Activated naive CD8-positive, alpha-beta T cell treated with anti-CD3 and anti-CD28 coated beads, Interleukin-2, amount 10 ng/mL, durations not matched to agents 7 days and 5 days (primary cell): ENCODE measurements around the gene CD96. TPM values are rescaled to one million over a fixed set of nuclear protein-coding genes. Genes with fewer than 3 reads are reported as not detected.
A peak's percentile ranks its signal among the peaks of the same experiment; 100 is the strongest.
"Not testable (repeated sequence)": the region's sequence is repeated elsewhere in the genome, so short reads cannot be mapped to it uniquely, and the experiment has no call there.

ENCODE experiments used
- ATAC-seq: fragments of 150-1000 bp; cut with Tn5 transposase; one replicate; pipeline ENCODE4 v1.10.0; 2021; ENCODE audit warnings: low read depth, moderate library complexity
- POLR2A ChIA-PET: fragments of 350-600 bp; sonication (Branson Sonifier 250); formaldehyde crosslinking; loops from one replicate; lab custom pipeline; 2021; ENCODE audit warnings: antibody characterized with exemption; lab: Charles Lee
- DNase-seq: peaks from one replicate; pipeline ENCODE4 v3.0.0; 2021
- H3K27ac Mint-ChIP-seq: one replicate; pipeline ENCODE4 v1.8.0; 2022; ENCODE audit warnings: mild to moderate bottlenecking, mixed read lengths
- H3K27me3 Mint-ChIP-seq: one replicate; pipeline ENCODE4 v1.8.0; 2022; ENCODE audit warnings: mild to moderate bottlenecking, moderate library complexity, mixed read lengths
- H3K36me3 Mint-ChIP-seq: one replicate; pipeline ENCODE4 v1.8.0; 2021; ENCODE audit warnings: mild to moderate bottlenecking, mixed read lengths
- H3K4me1 Mint-ChIP-seq: one replicate; pipeline ENCODE4 v1.8.0; 2021; ENCODE audit warnings: mixed read lengths
- H3K4me3 Mint-ChIP-seq: one replicate; pipeline ENCODE4 v1.8.0; 2022; ENCODE audit warnings: mild to moderate bottlenecking, moderate library complexity, mixed read lengths
- H3K9me3 Mint-ChIP-seq: one replicate; pipeline ENCODE4 v1.8.0; 2021; ENCODE audit warnings: mixed read lengths
- total RNA-seq, 2 experiments: library from RNA; stranded (reverse); gene quantifications; one replicate each; pipeline ENCODE4 v1.2.3, GENCODE V29; 2021

CD96 gene
- total RNA-seq, 2 experiments from 2014 or later: 375 to 379 TPM

DNA sequence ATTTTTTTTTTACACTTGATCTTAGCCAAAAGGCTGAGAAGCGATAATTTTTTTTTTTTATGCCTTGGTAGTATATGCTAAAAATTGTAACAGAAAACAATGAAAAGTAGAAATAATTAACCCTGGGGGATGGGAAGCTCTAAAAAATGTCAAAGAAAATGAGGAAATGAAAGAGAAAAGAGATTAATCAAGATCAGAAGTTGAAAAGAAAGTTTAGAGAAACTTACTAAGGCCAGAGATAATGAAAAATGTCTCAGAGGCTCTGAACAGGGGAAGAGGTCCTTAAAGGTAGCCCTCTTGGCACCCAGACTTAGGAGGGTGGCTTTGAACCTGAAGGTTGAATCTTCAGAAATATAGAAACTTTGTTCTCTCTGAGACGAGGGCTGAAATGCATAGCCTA lies 111.8 kb downstream of the CD96 start:
- Mint-ChIP-seq H3K27me3 (no peaks in the 10 kb centered on the region), H3K27ac (no peak overlapping the region), H3K36me3 (peaks cover 78% of the 10 kb centered on the region), H3K4me3 (no peak overlapping the region), H3K4me1 (no peaks in the 10 kb centered on the region), H3K9me3 (peaks cover 10% of the 10 kb centered on the region)
- ATAC-seq (no peak), DNase-seq (no peak)
- POLR2A ChIA-PET: no interaction called here

DNA sequence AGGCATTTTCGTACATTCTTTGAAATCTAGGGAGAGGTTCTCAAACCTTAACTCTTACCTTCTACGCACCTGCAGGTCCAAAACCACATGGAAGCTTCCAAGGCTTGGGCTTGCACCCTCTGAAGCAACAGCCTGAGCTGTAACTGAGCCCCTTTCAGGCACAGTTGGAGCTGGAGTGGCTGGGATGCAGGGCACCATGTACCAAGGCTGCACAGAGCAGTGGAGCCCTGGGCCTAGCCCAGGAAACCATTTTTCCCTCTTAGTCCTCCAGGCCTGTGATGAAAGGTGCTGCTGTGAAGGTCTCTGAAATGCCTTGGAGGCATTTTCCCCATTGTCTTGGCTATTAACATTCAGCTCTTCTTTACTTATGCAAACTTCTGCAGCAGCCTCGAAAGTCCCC lies 120.0 kb downstream of the CD96 start:
- ATAC-seq (no peak), DNase-seq (no peak)
- no peak overlapping the region for H3K4me3 Mint-ChIP-seq
- H3K27me3 Mint-ChIP-seq: no peaks in the 10 kb centered on the region
- H3K9me3 Mint-ChIP-seq: peaks cover 35% of the 10 kb centered on the region
- H3K4me1 Mint-ChIP-seq: peaks cover 11% of the 10 kb centered on the region
- peaks cover 96% of the 10 kb centered on the region for H3K36me3 Mint-ChIP-seq
- POLR2A ChIA-PET: no interaction called here
- no peak overlapping the region for H3K27ac Mint-ChIP-seq

DNA sequence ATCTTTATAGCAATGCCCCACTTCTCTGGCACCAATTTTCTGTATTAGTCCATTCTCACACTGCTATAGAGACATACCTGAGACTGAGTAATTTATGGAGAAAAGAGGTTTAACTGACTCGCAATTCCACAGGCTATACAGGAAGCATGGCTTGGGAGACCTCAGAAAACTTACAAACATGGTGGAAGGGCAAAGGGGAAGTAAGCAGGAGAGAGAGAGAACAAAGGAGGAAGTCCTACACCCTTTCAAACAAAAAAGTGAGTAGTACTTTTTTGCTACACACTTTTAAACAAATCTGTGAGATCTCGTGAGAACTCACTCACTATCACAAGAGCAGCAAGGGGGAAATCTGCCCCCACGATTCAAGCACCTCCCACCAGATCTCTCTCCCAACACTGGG lies 120.9 kb downstream of the CD96 start:
- ATAC-seq (no peak), DNase-seq (no peak)
- H3K27me3 Mint-ChIP-seq: no peaks in the 10 kb centered on the region
- H3K4me1 Mint-ChIP-seq: peaks cover 20% of the 10 kb centered on the region
- H3K27ac Mint-ChIP-seq: peak overlapping the region; percentile 57
- H3K4me3 Mint-ChIP-seq: no peak overlapping the region
- POLR2A ChIA-PET: no interaction called here
- H3K9me3 Mint-ChIP-seq: peaks cover 34% of the 10 kb centered on the region
- peaks cover 93% of the 10 kb centered on the region for H3K36me3 Mint-ChIP-seq

DNA sequence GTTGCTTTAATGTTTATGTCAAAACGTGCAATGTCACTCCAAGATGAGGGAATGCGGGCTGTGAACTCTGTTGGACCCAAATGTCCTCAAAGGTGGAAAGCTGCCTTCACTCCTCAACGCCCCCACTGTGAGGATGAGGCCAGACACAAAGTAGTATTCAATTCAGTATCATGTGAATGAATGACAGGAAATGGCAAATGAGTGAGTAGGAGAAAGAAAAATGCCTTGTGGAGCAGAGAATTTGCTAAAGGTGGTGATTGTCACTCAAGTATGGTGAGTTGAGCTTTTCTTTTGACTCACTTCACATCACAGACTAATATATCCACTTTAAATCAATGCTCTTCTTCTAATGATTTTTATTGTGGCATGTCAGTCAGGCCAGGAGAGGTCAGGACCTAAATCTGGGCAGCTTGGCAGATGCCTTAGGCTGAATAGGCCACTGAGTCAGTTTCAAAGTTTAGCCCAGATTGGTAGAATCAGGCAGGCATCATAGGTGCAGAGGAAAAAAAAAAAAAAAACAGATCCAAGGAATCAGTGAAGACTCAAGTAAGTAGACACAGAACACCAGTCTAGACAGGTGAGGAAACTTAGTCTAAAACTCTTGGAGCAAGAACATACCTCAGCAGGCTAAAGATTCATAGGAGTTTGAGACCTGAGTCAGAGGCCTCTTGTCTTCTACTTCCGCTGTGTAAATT lies 124.2 kb downstream of the CD96 start:
- H3K36me3 Mint-ChIP-seq: peaks cover 61% of the 10 kb centered on the region

DNA sequence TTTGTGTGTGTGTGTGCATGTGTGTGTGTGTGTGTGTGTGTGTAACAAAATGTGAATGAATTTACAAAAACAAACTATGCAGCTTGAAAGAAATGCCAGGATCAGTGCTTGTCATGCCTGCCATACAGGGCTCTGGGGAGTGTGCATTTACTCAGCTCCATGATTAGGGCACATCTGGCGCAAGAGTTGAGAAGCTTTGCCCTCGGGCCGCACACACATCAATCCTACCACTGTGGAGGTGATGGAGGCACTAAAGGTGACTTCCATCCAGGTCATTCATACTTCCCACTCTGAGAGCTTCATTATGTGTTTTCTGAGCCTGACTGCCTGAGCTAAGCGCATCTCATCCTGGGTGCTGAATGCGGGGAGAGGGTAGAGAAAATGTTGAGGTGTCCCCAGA lies 125.2 kb downstream of the CD96 start:
- peak overlapping the region; percentile 76 for H3K4me3 Mint-ChIP-seq
- no peaks in the 10 kb centered on the region for H3K27me3 Mint-ChIP-seq
- H3K9me3 Mint-ChIP-seq: peaks cover 14% of the 10 kb centered on the region
- H3K4me1 Mint-ChIP-seq: peaks cover 51% of the 10 kb centered on the region
- ATAC-seq: no peak
- H3K27ac Mint-ChIP-seq: peak overlapping the region; percentile 93
- DNase-seq: no peak
- POLR2A ChIA-PET: interaction anchor here (1.4 to 2.6 kb wide), 4 partner anchors 10 to 312 kb away, joined by 4 to 11 read pairs (median 9); partner anchors contain the start of gene ABHD10
- H3K36me3 Mint-ChIP-seq: peaks cover 54% of the 10 kb centered on the region

More for the DNA sequence above, 124.2 kb downstream of the CD96 start:
- no peaks in the 10 kb centered on the region for H3K27me3 Mint-ChIP-seq
- ATAC-seq (no peak), DNase-seq (no peak)
- POLR2A ChIA-PET: interaction anchor here (1.2 to 2.6 kb wide), 4 partner anchors 11 to 313 kb away, joined by 4 to 11 read pairs (median 9); partner anchors contain the start of gene ABHD10
- H3K4me3 Mint-ChIP-seq: peak overlapping the region; percentile 26
- peaks cover 45% of the 10 kb centered on the region for H3K4me1 Mint-ChIP-seq
- H3K27ac Mint-ChIP-seq: peak overlapping the region; percentile 79
- H3K9me3 Mint-ChIP-seq: peaks cover 16% of the 10 kb centered on the region

DNA sequence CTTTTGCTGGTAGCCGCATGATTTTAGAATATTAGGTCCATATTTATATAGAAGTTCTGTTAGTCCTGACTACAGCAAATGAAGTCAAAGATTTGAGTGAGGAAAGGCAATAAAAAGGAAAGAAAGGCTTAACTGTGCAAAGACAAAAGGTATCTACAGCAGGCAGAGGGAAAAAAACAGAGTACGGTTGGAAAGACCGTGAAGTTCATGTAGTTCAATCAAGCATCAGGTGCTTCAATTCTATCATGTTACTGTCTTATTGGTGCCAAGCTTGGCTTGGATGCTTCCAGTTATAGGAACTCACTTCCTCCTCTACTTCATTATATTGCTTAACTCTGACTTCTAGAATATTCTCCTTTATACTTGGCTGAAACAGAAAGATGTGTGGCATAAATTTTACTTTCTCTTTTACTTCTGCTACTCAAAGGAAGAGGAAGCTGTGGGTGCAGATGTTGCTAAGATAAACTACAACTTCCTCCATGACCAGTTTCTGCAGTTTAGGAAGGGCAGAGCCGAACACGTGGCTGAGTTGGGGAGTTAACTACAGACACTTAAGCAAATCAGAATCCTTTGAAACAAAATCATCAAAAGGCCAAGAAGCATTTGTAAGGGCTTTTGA lies 125.7 kb downstream of the CD96 start:
- Mint-ChIP-seq H3K4me3 (peak overlapping the region; percentile 76), H3K27me3 (no peaks in the 10 kb centered on the region), H3K9me3 (peaks cover 10% of the 10 kb centered on the region), H3K27ac (peak overlapping the region; percentile 93), H3K4me1 (peaks cover 56% of the 10 kb centered on the region), H3K36me3 (peaks cover 48% of the 10 kb centered on the region)
- DNase-seq (no peak), ATAC-seq (peak; percentile 92)
- POLR2A ChIA-PET: interaction anchor here (0.9 to 2.6 kb wide), 5 partner anchors 9 to 311 kb away, joined by 3 to 11 read pairs (median 8); partner anchors contain the start of gene ABHD10

DNA sequence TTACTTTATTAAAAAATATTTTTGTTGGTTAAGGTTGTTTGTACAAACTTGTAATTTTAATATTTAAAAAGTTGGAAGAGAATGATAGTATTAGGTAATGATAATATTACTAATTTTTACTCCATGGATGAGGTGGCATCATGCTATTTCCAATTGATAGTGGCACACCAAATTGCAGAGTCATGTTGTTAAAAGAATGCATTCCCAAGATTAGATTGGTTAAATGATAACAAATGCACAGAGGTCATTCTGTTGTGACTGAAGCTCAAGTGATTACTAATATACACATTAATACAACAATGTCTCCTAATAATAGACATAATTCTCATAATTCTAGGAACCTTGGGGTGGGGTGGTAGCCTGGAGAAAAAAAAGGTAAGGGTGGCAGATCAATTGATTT lies 126.3 kb downstream of the CD96 start:
- Mint-ChIP-seq H3K27me3 (no peaks in the 10 kb centered on the region), H3K4me1 (peaks cover 62% of the 10 kb centered on the region), H3K36me3 (peaks cover 43% of the 10 kb centered on the region), H3K9me3 (peaks cover 7% of the 10 kb centered on the region), H3K27ac (peak overlapping the region; percentile 36), H3K4me3 (no peak overlapping the region)
- POLR2A ChIA-PET: interaction anchor here (0.9 to 2.6 kb wide), 6 partner anchors 9 to 332 kb away, joined by 3 to 11 read pairs (median 6); partner anchors contain the start of gene ABHD10
- DNase-seq (no peak), ATAC-seq (no peak)

DNA sequence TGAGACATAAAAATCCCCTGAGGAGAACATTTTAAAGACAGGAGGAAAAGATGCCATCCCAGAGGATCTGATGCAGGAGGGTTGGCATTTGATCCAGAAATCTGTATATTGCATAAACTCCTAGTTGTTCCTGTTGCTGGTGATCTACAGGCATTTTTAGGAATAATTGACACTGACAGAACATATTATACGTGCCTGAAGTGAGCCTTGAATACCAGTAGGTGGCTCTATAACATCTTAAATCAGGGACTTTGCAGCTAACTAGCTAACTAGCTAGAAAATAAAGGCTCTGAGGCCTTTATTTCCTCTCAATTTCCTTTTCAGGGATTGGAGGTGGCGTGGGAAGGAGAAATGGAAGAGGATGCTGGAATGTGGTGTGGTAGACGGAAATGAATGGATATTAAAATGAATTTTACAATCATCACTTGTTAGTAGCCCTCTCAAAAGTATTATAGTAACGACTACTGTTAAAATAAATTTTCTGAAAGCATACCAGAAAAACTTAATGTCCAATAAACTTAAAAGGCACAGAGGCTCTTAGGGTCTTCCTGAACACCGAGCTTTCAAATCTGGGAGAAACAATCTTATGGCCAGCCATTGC lies 127.0 kb downstream of the CD96 start:
- no peaks in the 10 kb centered on the region for H3K27me3 Mint-ChIP-seq
- H3K9me3 Mint-ChIP-seq: peaks cover 5% of the 10 kb centered on the region
- H3K4me1 Mint-ChIP-seq: peaks cover 69% of the 10 kb centered on the region
- peak; percentile 28 for ATAC-seq
- H3K36me3 Mint-ChIP-seq: peaks cover 36% of the 10 kb centered on the region
- H3K27ac Mint-ChIP-seq: peak overlapping the region; percentile 55
- POLR2A ChIA-PET: interaction anchor here (1.0 to 1.2 kb wide), 2 partner anchors 22 to 333 kb away, joined by 3 to 5 read pairs; no protein-coding TSS in a partner anchor
- no peak for DNase-seq
- H3K4me3 Mint-ChIP-seq: peak overlapping the region; percentile 26

DNA sequence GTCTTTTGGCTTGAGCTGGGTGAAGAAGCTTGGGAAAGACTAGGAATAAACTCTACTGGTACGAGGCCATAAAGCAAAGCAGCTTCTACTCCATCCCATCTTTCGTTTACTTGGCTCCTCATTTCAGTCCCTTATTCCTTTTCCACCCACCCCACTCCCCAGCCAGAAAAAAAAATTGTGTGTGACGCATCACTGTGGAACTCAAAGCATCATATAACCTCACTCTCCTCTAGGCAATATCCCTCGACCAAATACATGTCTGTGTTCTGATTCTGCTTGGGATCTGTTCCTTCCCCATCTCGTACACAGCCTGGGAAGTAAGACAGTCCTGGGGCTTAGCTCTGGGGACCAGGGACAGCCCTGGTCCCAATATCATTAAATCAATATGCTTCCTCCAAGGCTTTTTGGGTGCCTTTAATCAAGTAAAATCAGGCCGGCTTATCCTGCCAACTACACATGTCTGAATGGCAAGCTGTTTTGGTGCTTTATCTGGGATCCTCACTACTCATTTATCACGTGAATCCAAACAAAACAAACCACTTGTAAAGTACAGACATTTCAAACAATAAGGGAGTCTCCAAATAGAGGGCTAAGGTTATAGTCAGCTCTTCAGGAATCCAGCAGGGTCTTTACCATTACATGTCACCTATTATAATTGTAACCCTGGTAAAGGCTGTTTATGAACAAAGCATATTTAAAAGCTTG lies 128.1 kb downstream of the CD96 start:
- peak overlapping the region; percentile 30 for H3K27ac Mint-ChIP-seq
- H3K4me1 Mint-ChIP-seq: peaks cover 67% of the 10 kb centered on the region
- POLR2A ChIA-PET: interaction anchor here (0.6 to 1.0 kb wide), 3 partner anchors 21 to 53 kb away, joined by 3 to 5 read pairs (median 4); no protein-coding TSS in a partner anchor
- H3K9me3 Mint-ChIP-seq: peaks cover 2% of the 10 kb centered on the region
- no peak for ATAC-seq
- H3K4me3 Mint-ChIP-seq: no peak overlapping the region
- H3K36me3 Mint-ChIP-seq: peaks cover 27% of the 10 kb centered on the region
- no peak for DNase-seq
- no peaks in the 10 kb centered on the region for H3K27me3 Mint-ChIP-seq

DNA sequence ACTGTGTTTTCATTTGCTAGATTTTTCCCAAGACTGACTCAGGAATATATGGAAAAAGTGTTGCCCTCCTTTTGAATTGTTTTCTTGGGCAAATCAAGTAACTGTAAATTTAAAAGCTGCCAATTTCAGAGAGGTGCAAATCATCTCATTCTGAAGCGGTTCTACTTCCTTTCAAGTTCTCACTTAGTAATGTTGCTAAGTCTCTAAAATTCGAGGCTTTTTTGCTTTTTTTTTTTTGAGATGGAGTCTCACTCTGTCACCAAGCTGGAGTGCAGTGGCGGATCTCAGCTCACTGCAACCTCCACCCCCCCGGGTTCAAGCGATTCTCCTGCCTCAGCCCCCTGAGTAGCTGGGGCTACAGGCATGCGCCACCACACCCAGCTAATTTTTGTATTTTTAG lies 130.5 kb downstream of the CD96 start:
- POLR2A ChIA-PET: interaction anchor here (0.8 to 2.0 kb wide), 6 partner anchors 20 to 309 kb away, joined by 3 to 8 read pairs (median 4); partner anchors contain the start of gene ABHD10
- not testable (repeated sequence) for ATAC-seq, H3K36me3 Mint-ChIP-seq, H3K27me3 Mint-ChIP-seq, DNase-seq, H3K9me3 Mint-ChIP-seq
- peaks cover 66% of the 10 kb centered on the region for H3K4me1 Mint-ChIP-seq
- H3K4me3 Mint-ChIP-seq: peak overlapping the region; percentile 50
- peak overlapping the region; percentile 99 for H3K27ac Mint-ChIP-seq

DNA sequence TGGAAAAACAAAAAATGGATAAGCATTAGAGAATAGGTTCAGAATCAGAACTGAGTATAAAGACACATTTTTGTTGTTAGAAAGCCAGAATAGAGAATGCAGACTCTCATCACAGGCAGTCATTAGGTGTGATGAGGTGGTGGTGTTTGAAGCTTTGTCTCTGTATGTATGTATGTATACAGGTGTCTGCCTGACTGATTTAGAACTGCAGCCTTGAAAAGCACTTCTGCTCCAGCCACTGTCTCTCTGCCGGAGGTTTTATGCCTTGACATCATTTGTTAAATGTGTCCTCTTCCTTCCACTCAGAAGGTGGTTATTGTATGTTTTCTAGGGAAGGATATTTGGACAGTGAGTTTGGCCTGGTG lies 133.8 kb downstream of the CD96 start:
- Mint-ChIP-seq H3K27me3 (no peaks in the 10 kb centered on the region), H3K4me3 (peak overlapping the region; percentile 97), H3K36me3 (peaks cover 24% of the 10 kb centered on the region), H3K27ac (peak overlapping the region; percentile 99), H3K4me1 (peaks cover 60% of the 10 kb centered on the region), H3K9me3 (no peaks in the 10 kb centered on the region)
- POLR2A ChIA-PET: interaction anchor here (1.5 kb wide), 1 partner anchor 60 kb away, joined by 3 read pairs; no protein-coding TSS in a partner anchor
- no peak for ATAC-seq
- DNase-seq: no peak

DNA sequence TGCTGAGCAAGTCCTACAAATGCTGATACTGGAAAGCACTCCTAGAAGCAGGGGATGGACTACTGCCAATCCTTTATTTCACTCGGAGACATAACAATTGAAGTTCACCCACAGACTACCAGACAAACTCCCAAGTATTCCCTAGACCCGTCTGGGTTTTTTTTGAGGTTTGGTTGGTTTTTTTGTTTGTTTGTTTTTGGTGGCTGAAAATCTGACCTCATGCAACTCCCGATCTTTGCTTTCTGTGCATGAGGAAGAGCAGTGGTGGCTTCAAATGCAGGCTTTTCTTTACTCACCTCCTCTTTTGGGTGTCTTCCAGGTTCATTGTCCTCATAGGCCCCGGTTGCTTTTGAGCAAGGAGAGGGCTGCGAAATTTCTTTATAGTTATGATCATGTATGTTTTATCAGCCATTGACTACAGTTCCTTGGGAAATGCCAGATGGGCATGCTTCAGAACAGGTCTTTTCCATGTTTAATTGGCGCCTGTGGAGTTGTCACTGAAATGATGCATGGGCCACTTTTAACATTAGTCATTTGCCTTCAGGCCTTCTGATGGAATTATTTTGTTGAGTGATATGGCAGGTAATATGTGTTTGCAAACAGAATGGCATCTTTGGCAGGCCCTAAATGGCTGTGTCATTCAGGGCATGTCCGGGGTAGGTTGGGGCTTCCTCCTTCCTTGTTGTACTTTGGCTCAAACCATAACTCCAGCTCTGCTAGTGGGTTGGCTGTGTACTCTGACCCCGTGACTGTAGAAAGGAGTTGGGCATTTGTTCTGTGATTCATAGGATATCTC lies 134.4 kb downstream of the CD96 start:
- peaks cover 25% of the 10 kb centered on the region for H3K36me3 Mint-ChIP-seq
- ATAC-seq: peak; percentile 7
- H3K9me3 Mint-ChIP-seq: no peaks in the 10 kb centered on the region
- POLR2A ChIA-PET: interaction anchor here (0.7 to 1.8 kb wide), 3 partner anchors 9 to 130 kb away, joined by 3 to 10 read pairs (median 3); no protein-coding TSS in a partner anchor
- no peak for DNase-seq
- H3K4me1 Mint-ChIP-seq: peaks cover 59% of the 10 kb centered on the region
- H3K27ac Mint-ChIP-seq: peak overlapping the region; percentile 99
- H3K4me3 Mint-ChIP-seq: peak overlapping the region; percentile 97
- H3K27me3 Mint-ChIP-seq: no peaks in the 10 kb centered on the region
